ENCODE results near the gene HDAC9.

- no peak for TF ChIP-seq CTCF (IDR thresholded peaks at IDR 0.05 in 4 of 5, conservative IDR thresholded peaks at IDR 0.05 in 1 of 5)
- TF ChIP-seq POLR2A (IDR thresholded peaks at IDR 0.05), result no peak
These were observed 404.7 kb downstream of the HDAC9 start for GRCh38 chr7:18900236-18900635.
